ENCODE results near the gene MUC6. TPM values are rescaled to one million over a fixed set of nuclear protein-coding genes. Genes with fewer than 3 reads are reported as not detected.

MUC6 gene
- polyA plus RNA-seq, 1 of the 3 experiments (the other 2 are of a cell fraction), result not detected

- Histone ChIP-seq H3K4me2 (no peak overlapping the region), H3F3A (replicated peaks; ENCODE audit: insufficient read depth) (no peaks in the 10 kb centered on the region), H2AFZ (ENCODE audit: low read depth) (no peak overlapping the region), H3K4me3 (ENCODE audit: low read depth in 2 of 2, low read length in 1 of 2) (no peak overlapping the region), H3K79me2 (ENCODE audit: insufficient read depth) (no peaks in the 10 kb centered on the region), H3K27ac (ENCODE audit: low read depth in 2 of 2, low read length in 1 of 2) (no peak overlapping the region), H3K9me2 (no peaks in the 10 kb centered on the region), H4K20me1 (ENCODE audit: insufficient read depth) (no peaks in the 10 kb centered on the region), H3K9me3 (no peaks in the 10 kb centered on the region), H3K36me3 (replicated peaks in 1 of 2; ENCODE audit: control insufficient read depth in 1 of 2, insufficient read depth in 2 of 2, low read length in 1 of 2) (no peaks in the 10 kb centered on the region), H3K9ac (no peak overlapping the region), H3K27me3 (ENCODE audit: insufficient read depth) (no peaks in the 10 kb centered on the region), H3K4me1 (ENCODE audit: control insufficient read depth in 1 of 2, insufficient read depth in 2 of 2, low read depth in 1 of 2, low read length in 1 of 2) (peaks cover 0 to 5% of the 10 kb centered on the region in 2 experiments; a peak in 1 of 4 replicates)
- TF ChIP-seq CHD2 (IDR thresholded peaks at IDR 0.05; ENCODE audit: low read length, partially characterized antibody), result no peak
- no peak for TF ChIP-seq CTCF (IDR thresholded peaks at IDR 0.05)
- TF ChIP-seq EP300 (IDR thresholded peaks at IDR 0.05; ENCODE audit: borderline replicate concordance in 1 of 2, low read depth in 1 of 2, low read length in 1 of 2), result no peak
- no peak for TF ChIP-seq USF2 (IDR thresholded peaks at IDR 0.05; ENCODE audit: borderline replicate concordance, low read depth, low read length)
- no peak for TF ChIP-seq ZBTB33 (IDR thresholded peaks at IDR 0.05; ENCODE audit: borderline replicate concordance, low read depth)
- no peak for TF ChIP-seq PBX3 (IDR thresholded peaks at IDR 0.05)
- TF ChIP-seq RFX5 (IDR thresholded peaks at IDR 0.05; ENCODE audit: low read length), result no peak
- TF ChIP-seq ELF1 (IDR thresholded peaks at IDR 0.05), result no peak
- no peak for TF ChIP-seq TAF1 (IDR thresholded peaks at IDR 0.05; ENCODE audit: borderline replicate concordance, low read depth, low read length)
- no peak for TF ChIP-seq JUND (IDR thresholded peaks at IDR 0.05)
- TF ChIP-seq SMC3 (IDR thresholded peaks at IDR 0.05; ENCODE audit: low read depth, low read length), result no peak
- TF ChIP-seq TCF12 (IDR thresholded peaks at IDR 0.05), result no peak
- TF ChIP-seq FOSL2 (IDR thresholded peaks at IDR 0.05; ENCODE audit: borderline replicate concordance, low read depth), result no peak
- TF ChIP-seq GABPA (IDR thresholded peaks at IDR 0.05; ENCODE audit: low read depth), result no peak
- CTCF ChIA-PET, result interaction anchor here (1.1 to 1.9 kb wide), 2 partner anchors 12 to 25 kb away, joined by 4 to 6 read pairs; no protein-coding TSS in a partner anchor
- WGBS (ENCODE audit: low lambda C conversion rate), result no CpG with 5 or more reads among the region's 11 CpGs
- no peak for DNase-seq
- POLR2A ChIA-PET, result no interaction called here
These were observed 40.5 kb upstream of the MUC6 start for GRCh38 chr11:1077033-1077416.

Measured in SK-N-SH (cell line).